Left ventricle myocardium inferior (tissue), 1 donor: ENCODE measurements around the gene ARL2. TPM values are rescaled to one million over a fixed set of nuclear protein-coding genes. Genes with fewer than 3 reads are reported as not detected.

ENCODE experiments used
- DNase-seq: peaks from one replicate; pipeline ENCODE4 v3.0.0-alpha.2; 2020
- H3K27ac ChIP-seq: fragments of 200-600 bp; replicated peaks from 2 replicates; pipeline ENCODE4 v1.8.0; 2021
- H3K27me3 ChIP-seq: fragments of 200-600 bp; 2 replicates; pipeline ENCODE4 v1.8.0; 2021; ENCODE audit warnings: low read depth
- H3K36me3 ChIP-seq: fragments of 200-600 bp; 2 replicates; pipeline ENCODE4 v1.8.0; 2021
- H3K4me1 ChIP-seq: fragments of 200-600 bp; 2 replicates; pipeline ENCODE4 v1.8.0; 2021
- H3K4me3 ChIP-seq: fragments of 200-600 bp; 2 replicates; pipeline ENCODE4 v1.8.0; 2021; ENCODE audit warnings: mild to moderate bottlenecking, moderate library complexity
- H3K9me3 ChIP-seq: fragments of 200-600 bp; replicated peaks from 2 replicates; pipeline ENCODE4 v1.8.0; 2021
- CTCF ChIP-seq: fragments of 200-600 bp; IDR thresholded peaks from 2 replicates; pipeline ENCODE4 v1.8.0; 2021; ENCODE audit warnings: antibody characterized with exemption, mild to moderate bottlenecking, borderline replicate concordance
- intact Hi-C: fragments of 100-400 bp; cut with micrococcal nuclease; formaldehyde crosslinking; loops from one replicate; pipeline ENCODE4 v1.11.0; 2022
- total RNA-seq: library from RNA; stranded (reverse); fragmentation: NEBNext Ultra II Directional; extraction: Animal tissue kit (Norgen Biotek cat#: 25700); gene quantifications from one replicate; pipeline ENCODE4 v1.2.1, GENCODE V29; 2021
- donor health status: DM: no; HTN: yes; CAD: no; lungs with severe emphysema.

The ARL2 gene
- total RNA-seq, 1 donor from 2014 or later, result 128 TPM

- TF ChIP-seq CTCF, result no peak
- Histone ChIP-seq H3K36me3 (no peaks in the 10 kb centered on the region), H3K4me1 (peaks cover 58% of the 10 kb centered on the region)
These were observed 19.6 kb upstream of the ARL2 start for GRCh38 chr11:64994318-64994717.

DNA sequence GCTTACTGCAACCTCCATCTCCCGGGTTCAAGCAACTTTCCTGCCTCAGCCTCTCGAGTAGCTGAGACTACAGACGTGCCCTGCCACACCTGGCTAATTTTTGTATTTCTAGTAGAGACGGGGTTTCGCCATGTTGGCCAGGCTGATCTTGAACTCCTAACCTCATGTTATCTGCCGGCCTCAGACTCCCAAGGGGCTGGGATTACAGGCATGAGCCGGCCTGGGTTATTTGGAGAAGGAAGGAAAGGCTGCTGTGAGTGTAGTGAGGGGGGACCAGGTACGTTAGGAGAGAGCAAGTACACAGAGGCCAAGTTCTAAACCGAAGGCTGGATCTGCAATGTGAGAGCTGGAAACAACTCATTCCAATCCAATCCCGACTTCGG is 17.6 kb upstream of the ARL2 start:
- DNase-seq, result no peak
- intact Hi-C loops, result no loop called here
- TF ChIP-seq CTCF, result no peak
- H3K27me3 ChIP-seq, result no peaks in the 10 kb centered on the region
- H3K4me1 ChIP-seq, result peaks cover 38% of the 10 kb centered on the region
- H3K9me3 ChIP-seq, result no peaks in the 10 kb centered on the region
- peak overlapping the region; percentile 79 for H3K27ac ChIP-seq
- peak overlapping the region; percentile 63 for H3K4me3 ChIP-seq
- H3K36me3 ChIP-seq, result no peaks in the 10 kb centered on the region

More at GRCh38 chr11:64994318-64994717, 19.6 kb upstream of the ARL2 start:
- H3K27ac ChIP-seq, result no peak overlapping the region
- DNase-seq, result no peak
- intact Hi-C loops, result no loop called here
- H3K27me3 ChIP-seq, result no peaks in the 10 kb centered on the region
- H3K9me3 ChIP-seq, result no peaks in the 10 kb centered on the region
- no peak overlapping the region for H3K4me3 ChIP-seq

DNA sequence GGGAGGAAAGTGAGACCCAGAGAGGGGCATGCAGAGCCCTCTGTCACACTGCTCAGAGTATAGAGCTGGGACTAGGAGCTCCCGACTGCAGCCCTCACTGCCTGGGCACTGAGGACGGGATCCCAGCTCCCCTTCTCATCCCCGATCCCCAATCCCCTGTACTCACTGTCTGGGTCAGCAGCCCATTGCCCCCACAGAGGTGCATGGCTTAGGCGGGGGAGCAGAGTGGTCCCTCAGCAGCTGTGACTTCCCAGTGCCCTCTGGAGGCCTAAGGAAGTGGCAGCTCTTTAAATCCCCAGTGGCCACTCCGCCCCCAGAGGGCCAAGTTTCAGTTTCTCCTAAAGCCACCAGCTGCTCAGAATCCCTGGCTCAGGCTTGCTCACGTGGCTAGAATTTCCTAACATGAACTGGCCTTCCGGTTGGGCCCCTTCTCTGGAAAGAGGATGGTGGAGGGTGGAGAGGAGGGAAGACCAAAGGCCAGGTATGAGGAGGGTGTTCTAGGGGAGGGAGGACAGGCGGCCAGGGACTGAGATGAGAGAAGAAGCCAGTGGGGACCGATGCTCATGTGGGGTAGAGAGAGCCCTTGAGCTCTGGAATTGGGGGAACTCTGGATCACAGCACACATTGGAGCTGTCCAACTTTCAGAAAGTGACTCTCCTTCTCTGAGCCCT is 17.1 kb upstream of the ARL2 start, which contains the start of gene BATF2:
Gene BATF2 (minus strand): TSS at position 262 of the 671 bp plus-strand sequence. CDS start 57 bp downstream, at position 205.
- peak within 1 kb of the TSS; percentile 79 for H3K27ac ChIP-seq
- no peaks in the 10 kb centered on the region for H3K9me3 ChIP-seq
- no peaks in the 10 kb centered on the region for H3K36me3 ChIP-seq
- peak within 1 kb of the TSS; percentile 63 for H3K4me3 ChIP-seq
- peak; percentile 70 for DNase-seq
- intact Hi-C loops, result no loop called here
- TF ChIP-seq CTCF, result peak; percentile 53
- H3K4me1 ChIP-seq, result peaks cover 35% of the 10 kb centered on the region
- no peaks in the 10 kb centered on the region for H3K27me3 ChIP-seq

GRCh38 chr11:64998141-64998540 is 15.8 kb upstream of the ARL2 start:
- Histone ChIP-seq H3K27ac (no peak overlapping the region), H3K27me3 (no peaks in the 10 kb centered on the region), H3K4me1 (peaks cover 35% of the 10 kb centered on the region), H3K9me3 (no peaks in the 10 kb centered on the region), H3K4me3 (no peak overlapping the region), H3K36me3 (no peaks in the 10 kb centered on the region)
- no peak for TF ChIP-seq CTCF
- no peak for DNase-seq
- intact Hi-C loops, result no loop called here

- no peak for TF ChIP-seq CTCF
- peaks cover 29% of the 10 kb centered on the region for H3K4me1 ChIP-seq
These were observed 15.1 kb upstream of the ARL2 start for GRCh38 chr11:64998690-64999431.

More at GRCh38 chr11:64998690-64999431, 15.1 kb upstream of the ARL2 start:
- no peak for DNase-seq
- Histone ChIP-seq H3K27me3 (no peaks in the 10 kb centered on the region), H3K9me3 (no peaks in the 10 kb centered on the region), H3K36me3 (no peaks in the 10 kb centered on the region), H3K4me3 (no peak overlapping the region), H3K27ac (no peak overlapping the region)
- intact Hi-C loops, result no loop called here
